Hepatocyte (in vitro differentiated cells): ENCODE measurements around the gene ISM1. TPM values are rescaled to one million over a fixed set of nuclear protein-coding genes. Genes with fewer than 3 reads are reported as not detected.
A peak's percentile ranks its signal among the peaks of the same experiment; 100 is the strongest.

Source experiments
- DNase-seq: peaks from one replicate; pipeline ENCODE4 v3.0.0-alpha.2; 2016; ENCODE audit warnings: low spot score
- H2AFZ ChIP-seq: fragments of 200-600 bp; sonication (generic); 2 replicates; pipeline ENCODE4 v1.6.0; 2016; ENCODE audit warnings: antibody characterized with exemption, mild to moderate bottlenecking
- H3K27ac ChIP-seq: fragments of 200-600 bp; sonication (generic); 2 replicates; pipeline ENCODE4 v1.5.1; 2016; ENCODE audit warnings: mild to moderate bottlenecking
- H3K27me3 ChIP-seq: fragments of 200-600 bp; sonication (generic); 2 replicates; pipeline ENCODE4 v1.6.1; 2016
- H3K36me3 ChIP-seq: fragments of 200-600 bp; sonication (generic); replicated peaks from 2 replicates; pipeline ENCODE4 v1.5.1; 2016; ENCODE audit warnings: low read depth; ENCODE audit not compliant: insufficient read depth
- H3K4me1 ChIP-seq: fragments of 200-600 bp; sonication (generic); 2 replicates; pipeline ENCODE4 v1.5.1; 2016; ENCODE audit warnings: mild to moderate bottlenecking, moderate library complexity; ENCODE audit not compliant: insufficient read depth
- H3K4me2 ChIP-seq: fragments of 200-600 bp; sonication (generic); 2 replicates; pipeline ENCODE4 v1.6.0; 2016
- H3K4me3 ChIP-seq: fragments of 200-600 bp; sonication (generic); 2 replicates; pipeline ENCODE4 v1.5.1; 2016; ENCODE audit warnings: mild to moderate bottlenecking
- H3K79me2 ChIP-seq: fragments of 200-600 bp; sonication (generic); 2 replicates; pipeline ENCODE4 v1.6.0; 2017; ENCODE audit warnings: mild to moderate bottlenecking
- H3K9me2 ChIP-seq: fragments of 200-600 bp; sonication (generic); replicated peaks from 2 replicates; pipeline ENCODE4 v1.6.0; 2017; ENCODE audit warnings: mild to moderate bottlenecking; ENCODE audit not compliant: insufficient read depth
- H3K9me3 ChIP-seq: fragments of 200-600 bp; sonication (generic); 2 replicates; pipeline ENCODE4 v1.5.1; 2016; ENCODE audit warnings: low read depth, mild to moderate bottlenecking
- H4K20me1 ChIP-seq: fragments of 200-600 bp; sonication (generic); 2 replicates; pipeline ENCODE4 v1.6.0; 2016; ENCODE audit warnings: mild to moderate bottlenecking; ENCODE audit not compliant: insufficient read depth, poor library complexity, severe bottlenecking
- EZH2 ChIP-seq: fragments of 200-600 bp; sonication (generic); IDR thresholded peaks from 2 replicates; pipeline ENCODE4 v1.6.1; 2016; ENCODE audit warnings: antibody characterized with exemption, mild to moderate bottlenecking, borderline replicate concordance
- EZH2phosphoT487 ChIP-seq: fragments of 200-600 bp; sonication (generic); IDR thresholded peaks from one replicate; pipeline ENCODE4 v1.6.1; 2018; ENCODE audit warnings: antibody characterized with exemption, mild to moderate bottlenecking, low read depth, moderate library complexity; ENCODE audit not compliant: unreplicated experiment, severe bottlenecking
- WGBS: methylation state at CpG from one replicate; pipeline ENCODE4 v1.1.6; 2016; ENCODE audit warnings: low lambda C conversion rate; ENCODE audit errors: missing lambda C conversion rate; 5-methylcytosine and 5-hydroxymethylcytosine counted together
- polyA plus RNA-seq: library from polyadenylated mRNA; unstranded; fragments of >200 nt; fragmentation: Nextera tagmentation; extraction: Ambion mirVana; gene quantifications from 2 replicates; pipeline ENCODE4 v1.2.1, GENCODE V29; 2016
- total RNA-seq: library from RNA; depleted of rRNA; stranded (reverse); fragments of >200 nt; gene quantifications from 2 replicates; pipeline ENCODE4 v1.2.3, GENCODE V29; 2014
- TF ChIP-seq, protein P1 (sequence below): fragments of 200-600 bp; sonication (generic); IDR thresholded peaks from 2 replicates; pipeline ENCODE4 v1.5.1; 2016; ENCODE audit warnings: antibody characterized with exemption, mild to moderate bottlenecking; ENCODE audit not compliant: poor library complexity

Gene ISM1
- total and polyA plus RNA-seq, 2 experiments from 2014 or later: 0.76 to 1.7 TPM

DNA sequence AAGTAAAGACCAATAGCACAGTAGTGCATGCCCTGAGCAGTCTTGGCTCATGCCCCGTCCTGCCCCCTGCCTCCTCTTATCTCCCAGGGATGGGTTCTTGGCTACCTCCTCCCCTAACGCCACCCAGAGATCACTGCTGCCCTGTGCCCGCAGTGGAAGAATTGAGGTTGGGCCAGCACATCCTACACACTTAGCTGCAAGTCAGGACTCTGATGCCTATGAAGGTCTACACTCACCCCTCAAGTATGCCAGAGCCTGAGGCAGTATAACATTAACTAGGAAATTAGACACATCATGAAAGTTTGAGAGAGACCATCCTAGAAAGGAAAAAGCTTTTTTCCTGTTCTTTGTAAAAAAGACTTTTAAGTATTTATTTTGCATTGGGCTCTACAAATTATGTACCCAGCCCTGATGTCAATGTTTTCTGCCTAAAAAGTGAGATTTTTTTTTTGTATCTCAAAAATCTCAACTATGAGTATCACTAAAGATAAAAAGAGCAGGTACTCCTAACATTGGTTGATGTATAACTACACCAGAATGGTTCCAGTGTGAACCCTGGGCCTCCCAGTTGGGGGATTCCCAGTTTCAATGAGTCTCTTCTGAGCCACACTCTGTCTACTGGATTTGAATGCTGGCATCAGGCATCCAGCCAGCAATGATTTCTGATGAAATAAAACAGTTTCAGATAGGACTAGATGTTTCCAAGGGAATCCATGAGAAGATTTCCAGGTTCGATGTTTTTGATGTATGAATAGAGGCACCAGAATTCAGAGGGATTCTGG, 115.4 kb downstream of the ISM1 start:
- no peak overlapping the region for H2AFZ ChIP-seq
- WGBS: 95% methylated on average over 4 of the region's 4 CpGs
- H3K27ac ChIP-seq: peak overlapping the region; percentile 86
- no peaks in the 10 kb centered on the region for H3K9me2 ChIP-seq
- no peaks in the 10 kb centered on the region for H3K27me3 ChIP-seq
- TF ChIP-seq, protein P1, sequence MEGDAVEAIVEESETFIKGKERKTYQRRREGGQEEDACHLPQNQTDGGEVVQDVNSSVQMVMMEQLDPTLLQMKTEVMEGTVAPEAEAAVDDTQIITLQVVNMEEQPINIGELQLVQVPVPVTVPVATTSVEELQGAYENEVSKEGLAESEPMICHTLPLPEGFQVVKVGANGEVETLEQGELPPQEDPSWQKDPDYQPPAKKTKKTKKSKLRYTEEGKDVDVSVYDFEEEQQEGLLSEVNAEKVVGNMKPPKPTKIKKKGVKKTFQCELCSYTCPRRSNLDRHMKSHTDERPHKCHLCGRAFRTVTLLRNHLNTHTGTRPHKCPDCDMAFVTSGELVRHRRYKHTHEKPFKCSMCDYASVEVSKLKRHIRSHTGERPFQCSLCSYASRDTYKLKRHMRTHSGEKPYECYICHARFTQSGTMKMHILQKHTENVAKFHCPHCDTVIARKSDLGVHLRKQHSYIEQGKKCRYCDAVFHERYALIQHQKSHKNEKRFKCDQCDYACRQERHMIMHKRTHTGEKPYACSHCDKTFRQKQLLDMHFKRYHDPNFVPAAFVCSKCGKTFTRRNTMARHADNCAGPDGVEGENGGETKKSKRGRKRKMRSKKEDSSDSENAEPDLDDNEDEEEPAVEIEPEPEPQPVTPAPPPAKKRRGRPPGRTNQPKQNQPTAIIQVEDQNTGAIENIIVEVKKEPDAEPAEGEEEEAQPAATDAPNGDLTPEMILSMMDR: no peak
- TF ChIP-seq EZH2phosphoT487: no peak
- no peak for TF ChIP-seq EZH2
- peak; percentile 34 for DNase-seq
- H3K79me2 ChIP-seq: no peaks in the 10 kb centered on the region
- no peaks in the 10 kb centered on the region for H3K36me3 ChIP-seq
- H3K4me1 ChIP-seq: peaks cover 16% of the 10 kb centered on the region
- no peaks in the 10 kb centered on the region for H3K9me3 ChIP-seq
- H3K4me3 ChIP-seq: no peak overlapping the region
- no peak overlapping the region for H3K4me2 ChIP-seq
- no peaks in the 10 kb centered on the region for H4K20me1 ChIP-seq

DNA sequence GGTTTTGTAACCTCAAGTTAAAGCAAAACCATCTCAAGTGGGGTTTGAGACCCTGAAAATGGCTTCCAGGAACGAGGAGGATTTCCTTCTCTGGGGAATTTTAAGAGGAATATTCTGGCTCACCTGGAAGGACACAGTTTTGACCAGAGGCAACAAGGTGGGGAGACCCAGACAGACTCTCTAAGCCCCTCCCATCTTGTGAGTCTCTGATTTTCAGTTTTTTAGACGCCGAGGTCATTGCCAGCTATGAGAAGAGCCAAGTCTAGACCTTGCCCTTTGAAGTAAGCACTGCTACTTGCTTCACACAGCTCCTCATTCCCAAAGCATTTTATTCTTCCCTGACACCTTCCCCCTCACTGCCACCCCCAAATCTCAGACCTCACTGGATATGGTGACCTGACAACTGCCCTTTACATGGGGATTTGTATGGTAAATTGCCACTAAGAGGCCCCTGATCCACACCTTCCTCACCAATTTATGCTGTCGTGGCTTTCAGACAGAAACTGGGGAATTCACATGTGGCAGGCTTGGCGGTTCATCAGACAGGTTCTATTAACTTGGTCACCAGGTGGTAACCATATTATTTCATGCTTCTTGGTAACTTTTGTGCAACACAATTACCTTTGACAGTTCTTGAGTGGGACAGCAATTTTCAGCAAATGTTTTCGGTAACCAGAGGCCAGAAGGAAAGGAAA, 116.2 kb downstream of the ISM1 start:
- H2AFZ ChIP-seq: no peak overlapping the region
- no peaks in the 10 kb centered on the region for H4K20me1 ChIP-seq
- no peak for TF ChIP-seq EZH2
- TF ChIP-seq, protein P1: no peak
- H3K4me2 ChIP-seq: no peak overlapping the region
- WGBS: 92% methylated on average over 6 of the region's 6 CpGs
- no peaks in the 10 kb centered on the region for H3K79me2 ChIP-seq
- no peak overlapping the region for H3K4me3 ChIP-seq
- H3K27ac ChIP-seq: peak overlapping the region; percentile 86
- no peak for DNase-seq
- peaks cover 20% of the 10 kb centered on the region for H3K4me1 ChIP-seq
- H3K9me3 ChIP-seq: no peaks in the 10 kb centered on the region
- H3K36me3 ChIP-seq: no peaks in the 10 kb centered on the region
- no peaks in the 10 kb centered on the region for H3K27me3 ChIP-seq
- H3K9me2 ChIP-seq: no peaks in the 10 kb centered on the region

- H3K4me2 ChIP-seq: no peak overlapping the region
- peaks cover 21% of the 10 kb centered on the region for H3K4me1 ChIP-seq
- no peaks in the 10 kb centered on the region for H3K9me3 ChIP-seq
- H3K27ac ChIP-seq: no peak overlapping the region
- H3K27me3 ChIP-seq: no peaks in the 10 kb centered on the region
- H4K20me1 ChIP-seq: no peaks in the 10 kb centered on the region
- TF ChIP-seq EZH2 (no peak), EZH2phosphoT487 (no peak)
- TF ChIP-seq, protein P1: no peak
- DNase-seq: no peak
- WGBS: 96% methylated on average over 2 of the region's 2 CpGs
- H3K36me3 ChIP-seq: no peaks in the 10 kb centered on the region
- H3K4me3 ChIP-seq: no peak overlapping the region
- no peaks in the 10 kb centered on the region for H3K79me2 ChIP-seq
- H3K9me2 ChIP-seq: no peaks in the 10 kb centered on the region
- no peak overlapping the region for H2AFZ ChIP-seq
Measured at GRCh38 chr20:13338097-13338661, 117.1 kb downstream of the ISM1 start.
